Skeletal muscle tissue (tissue), 4 donors: ENCODE data around the gene PITRM1. TPM values are rescaled to one million over a fixed set of nuclear protein-coding genes. Genes with fewer than 3 reads are reported as not detected.
"Not testable (repeated sequence)": the region's sequence is repeated elsewhere in the genome, so short reads cannot be mapped to it uniquely, and the experiment has no call there.

Source experiments
- H3K27ac ChIP-seq: one replicate; pipeline ENCODE4 v1.7.0; 2013; ENCODE audit warnings: mild to moderate bottlenecking, low read depth, low read length, inconsistent platforms
- H3K27me3 ChIP-seq, 3 donors: one replicate each; pipeline ENCODE4 v1.7.0; 2013; ENCODE audit warnings: low read length in 3 of 3; ENCODE audit not compliant: control insufficient read depth in 3 of 3, insufficient read depth in 3 of 3
- H3K36me3 ChIP-seq, 3 donors: one replicate each; pipeline ENCODE4 v1.7.0; 2013; ENCODE audit warnings: low read length in 3 of 3; ENCODE audit not compliant: control insufficient read depth in 3 of 3, insufficient read depth in 3 of 3
- H3K4me1 ChIP-seq, 3 donors: one replicate each; pipeline ENCODE4 v1.7.0; 2013; ENCODE audit warnings: low read length in 3 of 3, mild to moderate bottlenecking in 3 of 3; ENCODE audit not compliant: control insufficient read depth in 3 of 3, insufficient read depth in 3 of 3
- H3K4me3 ChIP-seq, 3 donors: one replicate each; pipeline ENCODE4 v1.7.0; 2013; ENCODE audit warnings: low read length in 3 of 3
- H3K9ac ChIP-seq, 3 donors: one replicate each; pipeline ENCODE4 v1.7.0; 2013; ENCODE audit warnings: low read length in 3 of 3, mild to moderate bottlenecking in 3 of 3, moderate library complexity in 2 of 3, low read depth in 1 of 3
- H3K9me3 ChIP-seq, 3 donors: one replicate each; pipeline ENCODE4 v1.7.0; 2013; ENCODE audit warnings: low read length in 3 of 3; ENCODE audit not compliant: control insufficient read depth in 3 of 3
- total RNA-seq: library from RNA; depleted of rRNA; stranded (reverse); fragments of >200 nt; gene quantifications from one replicate; pipeline ENCODE4 v1.2.3, GENCODE V29; 2014
- donor health status: Osteomylitis.

The PITRM1 gene
- total RNA-seq, 1 donor from 2014 or later = 44.9 TPM

DNA sequence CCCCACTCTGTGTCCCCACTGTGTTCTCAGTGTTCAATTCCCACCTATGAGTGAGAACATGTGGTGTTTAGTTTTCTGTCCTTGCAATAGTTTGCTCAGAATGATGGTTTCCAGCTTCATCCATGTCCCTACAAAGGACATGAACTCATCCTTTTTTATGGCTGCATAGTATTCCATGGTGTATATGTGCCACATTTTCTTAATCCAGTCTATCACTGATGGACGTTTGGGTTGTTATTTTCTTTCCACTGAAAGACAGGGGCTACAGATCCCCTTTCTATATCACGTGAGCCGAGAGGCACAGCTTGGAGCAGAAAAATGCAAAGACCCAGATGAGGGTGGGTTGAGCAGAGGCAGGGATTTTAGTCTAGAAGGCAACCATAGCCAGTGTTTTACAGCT is 14.6 kb upstream of the PITRM1 start:
- not testable (repeated sequence) for H3K27ac ChIP-seq, H3K9ac ChIP-seq, H3K36me3 ChIP-seq, H3K9me3 ChIP-seq, H3K4me3 ChIP-seq, H3K27me3 ChIP-seq, H3K4me1 ChIP-seq

- Histone ChIP-seq H3K27ac (no peak overlapping the region), H3K36me3 (no peaks in the 10 kb centered on the region), H3K9ac (no peak overlapping the region), H3K9me3 (no peaks in the 10 kb centered on the region), H3K4me1 (no peaks in the 10 kb centered on the region), H3K27me3 (no peaks in the 10 kb centered on the region), H3K4me3 (no peak overlapping the region)
Observed at GRCh38 chr10:3186368-3186767, 13.8 kb upstream of the PITRM1 start.

DNA sequence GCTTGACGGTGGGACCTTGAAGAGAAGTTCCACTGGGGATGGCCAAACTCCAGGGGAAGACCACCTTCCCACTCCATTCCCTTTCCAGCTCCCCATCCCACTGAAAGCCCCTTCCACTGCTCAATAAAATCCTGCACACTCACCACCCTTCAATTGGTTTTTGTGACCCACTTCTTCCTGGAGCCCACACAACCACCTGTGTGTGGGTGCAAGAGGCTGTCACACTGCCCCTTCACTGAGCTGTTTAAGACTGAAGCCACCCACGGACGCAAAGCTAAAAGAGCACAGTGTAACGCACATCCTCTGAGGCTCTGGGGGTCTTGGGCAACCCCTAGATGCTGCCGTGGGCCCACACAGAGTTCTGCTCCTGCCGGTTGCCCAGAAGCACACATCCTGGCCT is 12.8 kb upstream of the PITRM1 start:
- no peaks in the 10 kb centered on the region for H3K4me1 ChIP-seq
- no peaks in the 10 kb centered on the region for H3K9me3 ChIP-seq
- no peaks in the 10 kb centered on the region for H3K27me3 ChIP-seq
- no peak overlapping the region for H3K27ac ChIP-seq
- no peak overlapping the region for H3K4me3 ChIP-seq
- H3K9ac ChIP-seq = no peak overlapping the region
- H3K36me3 ChIP-seq = no peaks in the 10 kb centered on the region

DNA sequence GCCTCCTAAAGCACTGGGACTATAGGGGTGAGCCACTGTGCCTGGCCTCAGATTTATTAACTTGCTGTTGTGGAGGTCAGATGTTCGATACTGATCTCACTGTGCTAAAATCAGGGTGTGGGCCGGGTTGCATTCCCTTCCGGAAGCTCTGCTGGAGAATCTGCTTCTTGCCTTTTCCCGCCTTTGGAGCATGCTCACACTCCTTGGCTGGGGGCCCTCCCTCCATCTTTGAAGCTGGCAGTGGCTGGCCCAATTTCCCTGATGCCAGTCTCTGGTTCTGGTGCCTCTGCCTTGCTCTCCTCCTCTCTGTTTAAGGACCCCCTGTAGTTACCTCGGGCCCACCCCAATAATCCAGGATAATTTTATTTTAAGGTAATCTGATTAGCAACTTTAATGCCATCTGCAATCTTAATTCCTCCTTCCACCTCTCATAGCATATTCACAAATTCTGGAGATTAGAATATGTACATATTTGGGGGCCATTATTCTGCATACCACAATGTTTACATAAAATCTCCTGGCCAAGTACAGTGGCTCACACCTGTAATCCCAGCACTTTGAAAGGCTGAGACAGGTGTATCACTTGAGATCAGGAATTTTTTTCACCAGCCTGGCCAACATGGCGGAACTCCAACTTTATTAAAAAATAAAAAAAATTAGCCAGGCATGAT is 7.9 kb upstream of the PITRM1 start:
- H3K4me1 ChIP-seq = no peaks in the 10 kb centered on the region
- H3K9ac ChIP-seq = no peak overlapping the region
- H3K27me3 ChIP-seq = no peaks in the 10 kb centered on the region
- H3K9me3 ChIP-seq = peaks cover 0 to 2% (median 0%) of the 10 kb centered on the region in 3 donors
- no peak overlapping the region for H3K27ac ChIP-seq
- no peak overlapping the region for H3K4me3 ChIP-seq
- H3K36me3 ChIP-seq = no peaks in the 10 kb centered on the region

DNA sequence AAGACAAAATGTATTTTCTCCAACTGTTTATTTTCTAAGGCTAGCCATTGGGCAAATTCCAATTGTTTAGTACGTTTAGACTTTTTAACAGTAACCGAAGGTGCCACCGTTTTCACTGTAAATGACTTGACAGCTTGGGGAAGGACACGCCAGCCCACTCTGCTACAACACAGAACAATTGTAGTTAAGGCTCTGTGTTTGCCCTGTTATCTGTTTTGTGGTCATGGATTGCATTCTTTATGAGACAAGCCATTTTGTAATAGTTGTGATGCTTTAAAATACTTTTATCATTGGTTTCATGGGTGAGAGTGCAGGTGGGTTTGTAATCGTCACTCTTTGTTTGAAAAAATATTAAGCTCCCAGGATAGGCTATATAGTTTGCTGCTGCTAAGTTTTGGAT is 6.6 kb upstream of the PITRM1 start:
- Histone ChIP-seq H3K4me1 (no peaks in the 10 kb centered on the region), H3K36me3 (no peaks in the 10 kb centered on the region), H3K27ac (no peak overlapping the region), H3K27me3 (no peaks in the 10 kb centered on the region), H3K4me3 (no peak overlapping the region), H3K9ac (no peak overlapping the region), H3K9me3 (peaks cover 0 to 2% (median 0%) of the 10 kb centered on the region in 3 donors)

DNA sequence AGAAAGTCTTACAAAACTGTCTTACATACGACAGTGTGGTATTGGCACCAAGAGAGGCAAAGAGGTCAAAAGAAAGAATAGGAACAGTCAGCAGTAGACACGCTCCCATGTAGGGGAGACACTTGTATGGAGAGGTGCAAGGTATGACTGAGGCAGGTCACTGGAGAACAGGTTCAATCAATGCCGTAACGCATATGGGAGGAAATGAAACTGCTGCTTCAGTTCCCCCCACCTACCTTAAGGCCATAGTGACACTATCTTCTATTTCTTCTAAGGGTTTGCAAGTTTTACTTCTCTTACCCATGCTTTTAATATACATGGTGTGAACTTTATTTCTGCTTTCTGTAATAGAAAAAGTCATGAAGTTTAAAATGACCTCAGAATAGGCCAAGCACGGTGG is 5.5 kb upstream of the PITRM1 start:
- Histone ChIP-seq H3K9ac (no peak overlapping the region), H3K4me1 (no peaks in the 10 kb centered on the region), H3K27me3 (no peaks in the 10 kb centered on the region), H3K9me3 (peaks cover 0 to 2% (median 0%) of the 10 kb centered on the region in 3 donors), H3K36me3 (no peaks in the 10 kb centered on the region), H3K27ac (no peak overlapping the region), H3K4me3 (no peak overlapping the region)

DNA sequence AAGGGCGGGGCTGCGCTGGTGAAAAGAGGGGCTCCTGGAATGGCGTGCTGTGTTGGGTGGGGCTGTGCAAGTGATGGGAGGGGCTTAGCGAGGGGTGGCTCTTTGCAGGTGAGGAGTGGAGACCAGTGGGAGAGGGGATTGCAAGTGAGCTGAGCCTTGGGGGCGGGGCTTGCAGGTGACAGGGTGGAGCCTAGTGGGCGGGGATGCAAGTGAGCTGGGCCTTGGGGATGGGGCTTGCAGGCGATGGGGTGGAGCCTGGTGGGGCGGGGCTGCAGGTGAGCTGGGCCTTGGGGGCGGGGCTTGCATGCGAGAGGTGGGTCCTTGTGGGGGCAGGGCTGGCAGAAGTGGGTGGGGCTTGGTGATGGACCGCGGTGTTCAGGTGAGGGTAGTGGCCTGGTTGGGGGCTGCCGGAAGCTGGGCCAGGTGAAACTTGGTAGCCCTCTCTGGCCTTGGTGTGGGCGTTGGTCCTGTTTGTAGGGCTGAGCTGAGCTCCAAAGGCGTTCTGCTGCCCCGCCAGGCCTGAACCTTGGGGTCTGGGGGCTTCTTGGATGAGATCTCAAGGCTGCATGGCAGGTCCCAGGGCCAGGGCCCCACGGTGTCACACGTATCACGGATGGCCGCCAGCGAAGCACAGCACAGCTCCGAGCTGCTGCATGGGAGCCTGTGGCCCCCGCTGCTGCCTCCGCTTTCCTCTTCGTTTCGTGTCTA is 743 bp upstream of the PITRM1 start:
- Histone ChIP-seq H3K27ac (no peak overlapping the region), H3K4me3 (peak overlapping the region; percentile 60 to 74 (median 70)), H3K27me3 (no peaks in the 10 kb centered on the region), H3K36me3 (peaks cover 11 to 17% (median 15%) of the 10 kb centered on the region in 3 donors), H3K9me3 (peaks cover 0 to 2% (median 0%) of the 10 kb centered on the region in 3 donors), H3K4me1 (peaks cover 3 to 5% (median 5%) of the 10 kb centered on the region in 3 donors), H3K9ac (peak overlapping the region in 1 of 3 donors; percentile 16)

DNA sequence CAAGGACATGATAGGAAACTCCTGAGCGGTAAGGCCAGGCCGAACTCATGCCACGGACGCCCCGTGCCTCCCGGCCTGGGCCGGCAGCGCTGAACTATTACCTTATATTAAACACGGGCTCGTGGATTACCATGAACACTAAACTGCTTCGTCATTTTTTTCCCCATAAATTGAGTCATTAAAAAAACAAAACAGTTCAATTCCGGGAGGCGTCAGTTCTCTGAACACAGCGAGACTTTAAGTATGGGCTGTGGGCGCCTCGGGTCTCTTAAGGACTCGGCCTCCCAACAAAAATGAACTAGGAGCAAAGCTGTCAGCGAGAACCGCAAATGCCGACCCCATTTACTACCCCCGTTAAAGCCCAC is 519 bp downstream of the PITRM1 start:
- H3K36me3 ChIP-seq = peaks cover 21 to 28% (median 25%) of the 10 kb centered on the region in 3 donors
- H3K27me3 ChIP-seq = no peaks in the 10 kb centered on the region
- H3K9ac ChIP-seq = peak overlapping the region; percentile 82 to 94 (median 94)
- H3K27ac ChIP-seq = peak overlapping the region; percentile 89
- H3K4me3 ChIP-seq = peak overlapping the region; percentile 81 to 86 (median 84)
- H3K4me1 ChIP-seq = peaks cover 3 to 5% (median 5%) of the 10 kb centered on the region in 3 donors
- H3K9me3 ChIP-seq = no peaks in the 10 kb centered on the region

GRCh38 chr10:3171488-3171887 is 1.1 kb downstream of the PITRM1 start:
- Histone ChIP-seq H3K4me3 (peak overlapping the region; percentile 81 to 86 (median 84)), H3K9ac (peak overlapping the region; percentile 82 to 94 (median 94)), H3K36me3 (peaks cover 26 to 33% (median 30%) of the 10 kb centered on the region in 3 donors)
- not testable (repeated sequence) for H3K4me1 ChIP-seq, H3K27me3 ChIP-seq, H3K9me3 ChIP-seq, H3K27ac ChIP-seq

DNA sequence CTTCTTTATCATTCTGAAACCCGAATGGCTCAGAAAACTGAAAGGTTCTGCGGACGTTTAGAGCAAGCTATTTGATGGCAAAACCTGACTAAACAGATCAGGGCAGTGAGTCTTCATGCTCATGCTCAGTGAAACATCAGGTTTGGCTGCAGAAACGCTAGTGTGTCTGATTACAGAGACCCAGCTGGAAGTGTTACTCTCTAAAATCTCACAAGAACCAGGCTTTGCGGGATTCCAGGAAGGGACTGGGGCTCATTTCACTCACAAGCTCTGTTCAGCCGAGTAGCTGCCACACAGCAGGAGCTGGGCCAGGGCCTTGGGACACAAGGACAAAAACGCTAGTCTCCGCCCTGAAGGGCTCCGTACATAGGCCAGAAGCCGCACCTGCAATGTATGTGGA is 2.9 kb downstream of the PITRM1 start:
- Histone ChIP-seq H3K27me3 (no peaks in the 10 kb centered on the region), H3K27ac (no peak overlapping the region), H3K36me3 (peaks cover 43 to 51% (median 47%) of the 10 kb centered on the region in 3 donors), H3K9ac (no peak overlapping the region), H3K4me3 (no peak overlapping the region), H3K9me3 (no peaks in the 10 kb centered on the region), H3K4me1 (peaks cover 3 to 5% (median 5%) of the 10 kb centered on the region in 3 donors)
